ENCODE data around the gene GZMA.
A peak's percentile ranks its signal among the peaks of the same experiment; 100 is the strongest.

DNA sequence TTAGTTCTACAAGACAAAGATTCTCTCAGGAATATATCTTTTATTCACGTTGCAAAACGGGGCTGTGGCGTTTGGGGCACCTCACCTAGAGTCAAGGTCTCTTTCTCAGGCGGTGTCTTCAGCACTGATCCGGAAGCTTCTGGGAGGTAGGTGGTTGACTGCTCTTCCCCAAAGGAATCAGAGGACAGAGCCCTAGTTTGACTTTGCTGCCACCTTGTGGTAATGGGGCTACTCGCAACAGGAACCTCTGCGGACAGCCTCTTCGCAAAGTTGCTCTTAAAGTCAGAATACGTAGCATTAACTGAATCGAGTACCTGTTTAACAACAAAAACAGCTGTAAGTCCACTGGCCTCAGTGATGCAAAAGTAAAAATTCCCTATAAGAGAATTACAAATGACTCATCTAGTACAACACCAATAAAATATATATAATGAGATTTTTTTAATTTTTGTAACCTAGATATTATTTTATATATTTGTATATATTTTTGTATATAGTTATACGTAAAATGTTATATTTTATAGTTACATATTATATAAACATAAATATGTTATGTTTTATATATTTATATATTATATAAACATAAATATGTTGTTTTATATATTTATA lies 44.2 kb downstream of the GZMA start:
- TF ChIP-seq, protein P1, sequence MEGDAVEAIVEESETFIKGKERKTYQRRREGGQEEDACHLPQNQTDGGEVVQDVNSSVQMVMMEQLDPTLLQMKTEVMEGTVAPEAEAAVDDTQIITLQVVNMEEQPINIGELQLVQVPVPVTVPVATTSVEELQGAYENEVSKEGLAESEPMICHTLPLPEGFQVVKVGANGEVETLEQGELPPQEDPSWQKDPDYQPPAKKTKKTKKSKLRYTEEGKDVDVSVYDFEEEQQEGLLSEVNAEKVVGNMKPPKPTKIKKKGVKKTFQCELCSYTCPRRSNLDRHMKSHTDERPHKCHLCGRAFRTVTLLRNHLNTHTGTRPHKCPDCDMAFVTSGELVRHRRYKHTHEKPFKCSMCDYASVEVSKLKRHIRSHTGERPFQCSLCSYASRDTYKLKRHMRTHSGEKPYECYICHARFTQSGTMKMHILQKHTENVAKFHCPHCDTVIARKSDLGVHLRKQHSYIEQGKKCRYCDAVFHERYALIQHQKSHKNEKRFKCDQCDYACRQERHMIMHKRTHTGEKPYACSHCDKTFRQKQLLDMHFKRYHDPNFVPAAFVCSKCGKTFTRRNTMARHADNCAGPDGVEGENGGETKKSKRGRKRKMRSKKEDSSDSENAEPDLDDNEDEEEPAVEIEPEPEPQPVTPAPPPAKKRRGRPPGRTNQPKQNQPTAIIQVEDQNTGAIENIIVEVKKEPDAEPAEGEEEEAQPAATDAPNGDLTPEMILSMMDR (IDR thresholded peaks at IDR 0.05), result peak; percentile 81 to 89 (median 84)
- no peak for TF ChIP-seq POLR2A (IDR thresholded peaks at IDR 0.05)
